Upper lobe of right lung (tissue), 1 donor: ENCODE results near the gene METTL8. TPM values are rescaled to one million over a fixed set of nuclear protein-coding genes. Genes with fewer than 3 reads are reported as not detected.

ENCODE experiments used
- ATAC-seq: fragments of 200-7000 bp; cut with Tn5 transposase; one replicate; pipeline ENCODE4 v1.9.1; 2020; ENCODE audit warnings: mild to moderate bottlenecking, moderate library complexity
- DNase-seq: peaks from one replicate; pipeline ENCODE4 v3.0.0-alpha.2; 2020
- H3K27ac ChIP-seq: fragments of 200-600 bp; one replicate; pipeline ENCODE4 v1.8.0; 2022
- H3K27me3 ChIP-seq: fragments of 200-600 bp; one replicate; pipeline ENCODE4 v1.8.0; 2022; ENCODE audit warnings: mild to moderate bottlenecking
- H3K36me3 ChIP-seq: fragments of 200-600 bp; one replicate; pipeline ENCODE4 v1.8.0; 2022
- H3K4me1 ChIP-seq: fragments of 200-600 bp; one replicate; pipeline ENCODE4 v1.8.0; 2022
- H3K4me3 ChIP-seq: fragments of 200-600 bp; one replicate; pipeline ENCODE4 v1.8.0; 2022; ENCODE audit warnings: mild to moderate bottlenecking
- H3K9me3 ChIP-seq: fragments of 200-600 bp; one replicate; pipeline ENCODE4 v1.8.0; 2022
- intact Hi-C: fragments of 100-400 bp; cut with DNase I; formaldehyde crosslinking; loops from one replicate; pipeline ENCODE4 v1.11.0; 2022
- total RNA-seq: library from RNA; stranded (reverse); fragmentation: NEBNext Ultra II Directional; extraction: Animal tissue kit (Norgen Biotek cat#: 25700); gene quantifications from one replicate; pipeline ENCODE4 v1.2.1, GENCODE V29; 2021
- TF ChIP-seq, protein P1 (sequence below): fragments of 200-600 bp; IDR thresholded peaks from one replicate; pipeline ENCODE4 v1.8.0; 2022; ENCODE audit warnings: antibody characterized with exemption
- donor health status: DM: no; HTN: yes; CAD: no; lungs with severe emphysema.

METTL8 gene
- total RNA-seq, 1 donor from 2014 or later: 18.2 TPM

DNA sequence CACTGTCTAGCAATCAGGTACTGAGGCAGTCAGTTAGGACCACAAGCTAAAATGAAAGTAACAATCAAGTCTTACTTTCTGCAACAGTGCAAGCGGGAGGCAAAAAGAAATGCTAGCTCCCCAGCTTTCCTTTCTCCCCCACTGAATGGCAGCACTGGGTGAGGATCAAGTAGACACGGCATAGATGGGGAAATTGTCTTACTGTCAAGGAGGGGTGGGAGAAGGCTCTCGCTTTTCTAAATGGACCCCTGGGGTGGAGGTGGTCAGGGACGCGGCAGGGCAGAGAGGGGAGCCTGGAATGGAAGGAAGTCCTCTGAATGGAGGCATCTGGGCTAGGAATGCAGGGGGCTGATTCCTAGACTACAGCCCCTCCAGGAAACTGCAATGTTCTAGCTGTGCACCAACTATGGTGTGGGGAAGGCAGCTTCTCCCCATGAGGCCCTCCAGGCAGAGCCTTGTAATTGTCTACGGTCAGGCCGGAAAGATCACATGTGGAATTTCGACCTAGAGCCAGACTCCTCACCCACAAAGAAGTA is 24.3 kb downstream of the METTL8 start:
- DNase-seq (no peak), ATAC-seq (no peak)
- Histone ChIP-seq H3K9me3 (no peaks in the 10 kb centered on the region), H3K36me3 (no peaks in the 10 kb centered on the region), H3K27ac (no peak overlapping the region), H3K4me1 (no peaks in the 10 kb centered on the region), H3K27me3 (no peaks in the 10 kb centered on the region), H3K4me3 (no peak overlapping the region)
- intact Hi-C loops: no loop called here
- TF ChIP-seq, protein P1, sequence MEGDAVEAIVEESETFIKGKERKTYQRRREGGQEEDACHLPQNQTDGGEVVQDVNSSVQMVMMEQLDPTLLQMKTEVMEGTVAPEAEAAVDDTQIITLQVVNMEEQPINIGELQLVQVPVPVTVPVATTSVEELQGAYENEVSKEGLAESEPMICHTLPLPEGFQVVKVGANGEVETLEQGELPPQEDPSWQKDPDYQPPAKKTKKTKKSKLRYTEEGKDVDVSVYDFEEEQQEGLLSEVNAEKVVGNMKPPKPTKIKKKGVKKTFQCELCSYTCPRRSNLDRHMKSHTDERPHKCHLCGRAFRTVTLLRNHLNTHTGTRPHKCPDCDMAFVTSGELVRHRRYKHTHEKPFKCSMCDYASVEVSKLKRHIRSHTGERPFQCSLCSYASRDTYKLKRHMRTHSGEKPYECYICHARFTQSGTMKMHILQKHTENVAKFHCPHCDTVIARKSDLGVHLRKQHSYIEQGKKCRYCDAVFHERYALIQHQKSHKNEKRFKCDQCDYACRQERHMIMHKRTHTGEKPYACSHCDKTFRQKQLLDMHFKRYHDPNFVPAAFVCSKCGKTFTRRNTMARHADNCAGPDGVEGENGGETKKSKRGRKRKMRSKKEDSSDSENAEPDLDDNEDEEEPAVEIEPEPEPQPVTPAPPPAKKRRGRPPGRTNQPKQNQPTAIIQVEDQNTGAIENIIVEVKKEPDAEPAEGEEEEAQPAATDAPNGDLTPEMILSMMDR: no peak

DNA sequence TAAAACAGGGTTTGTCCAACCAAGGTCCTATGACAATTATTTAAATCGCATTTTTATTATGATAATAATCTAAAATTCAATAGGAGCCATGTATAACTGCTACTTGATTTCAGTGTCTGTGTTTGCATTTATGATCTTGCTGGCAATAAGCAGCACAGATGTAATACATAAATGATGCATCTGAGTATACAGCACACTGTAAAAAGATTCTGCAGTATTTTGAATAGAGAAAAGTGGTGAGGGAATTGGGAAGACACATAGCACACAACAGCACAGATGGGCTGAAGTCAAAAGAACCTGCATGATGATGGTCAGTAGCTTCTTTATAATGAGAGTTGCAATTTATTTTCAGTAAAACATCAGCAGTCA is 26.1 kb downstream of the METTL8 start:
- ATAC-seq (no peak), DNase-seq (no peak)
- no peak overlapping the region for H3K4me3 ChIP-seq
- H3K27me3 ChIP-seq: no peaks in the 10 kb centered on the region
- intact Hi-C loops: no loop called here
- no peaks in the 10 kb centered on the region for H3K4me1 ChIP-seq
- H3K27ac ChIP-seq: no peak overlapping the region
- H3K9me3 ChIP-seq: no peaks in the 10 kb centered on the region
- no peaks in the 10 kb centered on the region for H3K36me3 ChIP-seq
- TF ChIP-seq, protein P1: no peak

DNA sequence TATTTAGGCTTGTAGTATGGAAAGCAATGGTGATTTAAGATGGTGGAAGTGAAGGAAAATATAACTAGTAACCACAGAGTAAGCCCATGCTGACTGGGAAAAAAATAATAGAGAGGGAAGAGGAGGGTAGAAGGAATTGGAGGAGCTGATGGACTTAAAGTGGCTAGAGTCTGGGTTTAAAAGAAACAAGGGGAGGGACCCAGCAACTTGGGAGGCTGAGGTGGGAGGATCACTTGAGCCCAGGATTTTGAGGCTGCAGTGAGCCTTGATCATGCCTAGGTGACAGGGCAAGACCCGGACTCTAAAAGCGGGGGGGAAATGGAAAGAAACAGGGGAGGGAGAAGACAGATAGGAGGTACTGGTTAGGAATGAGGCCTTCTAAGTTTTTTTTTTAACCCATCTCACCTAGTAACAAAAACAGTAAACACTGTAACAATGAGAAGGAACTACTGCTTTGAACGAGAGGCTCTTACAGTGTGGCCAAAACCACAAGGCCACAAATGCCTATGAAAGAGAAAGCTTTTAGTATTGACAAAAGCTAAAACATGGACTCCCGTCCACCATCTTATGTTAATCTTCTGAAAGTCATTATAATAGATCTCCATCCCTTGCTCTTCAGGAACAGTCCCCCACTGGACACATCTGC is 26.6 kb downstream of the METTL8 start:
- DNase-seq (no peak), ATAC-seq (no peak)
- Histone ChIP-seq H3K4me1 (no peaks in the 10 kb centered on the region), H3K36me3 (no peaks in the 10 kb centered on the region), H3K27ac (no peak overlapping the region), H3K27me3 (no peaks in the 10 kb centered on the region), H3K4me3 (no peak overlapping the region), H3K9me3 (no peaks in the 10 kb centered on the region)
- TF ChIP-seq, protein P1: no peak
- intact Hi-C loops: no loop called here

DNA sequence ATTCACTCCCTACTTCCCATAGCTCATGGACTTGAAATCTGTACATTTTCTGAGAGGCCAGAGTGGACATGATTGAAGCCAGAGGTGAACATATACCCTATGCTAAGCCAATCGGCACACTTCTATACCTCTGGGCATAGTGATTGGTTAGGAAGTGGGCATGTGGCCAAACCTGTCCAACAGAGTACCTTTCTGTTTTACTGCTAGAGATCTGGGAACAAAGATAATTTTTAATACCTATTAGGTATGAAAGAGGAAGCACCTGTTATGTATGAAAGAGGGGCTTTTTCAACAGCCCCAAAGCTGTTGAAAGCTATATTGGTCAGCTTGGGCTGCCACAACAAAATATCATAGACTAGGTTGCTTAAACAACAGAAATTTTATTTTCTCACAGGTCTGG is 27.7 kb downstream of the METTL8 start:
- Histone ChIP-seq H3K27me3 (no peaks in the 10 kb centered on the region), H3K27ac (no peak overlapping the region), H3K9me3 (no peaks in the 10 kb centered on the region), H3K4me1 (no peaks in the 10 kb centered on the region), H3K4me3 (no peak overlapping the region), H3K36me3 (no peaks in the 10 kb centered on the region)
- DNase-seq: no peak
- intact Hi-C loops: no loop called here
- TF ChIP-seq, protein P1: no peak
- ATAC-seq: no peak

DNA sequence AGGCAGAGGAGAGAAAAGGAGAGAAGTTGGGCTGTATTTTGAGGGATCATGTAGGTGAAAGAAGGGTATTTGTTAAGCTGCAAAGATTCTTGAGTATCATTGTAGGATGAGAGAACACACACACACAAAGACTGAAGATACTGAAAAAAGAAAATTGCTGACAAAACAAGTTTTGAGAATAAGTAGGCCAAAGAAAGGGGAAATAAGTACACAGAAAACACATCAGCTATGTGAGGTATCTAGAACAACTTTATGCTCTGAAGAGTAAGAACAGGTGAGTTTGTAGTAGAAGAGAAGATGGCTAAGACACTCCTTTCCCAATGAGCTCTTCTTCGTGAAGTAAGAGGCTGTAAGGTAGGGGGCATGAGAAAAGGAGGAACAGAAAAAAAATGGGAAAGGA is 28.2 kb downstream of the METTL8 start:
- H3K9me3 ChIP-seq: no peaks in the 10 kb centered on the region
- intact Hi-C loops: no loop called here
- H3K36me3 ChIP-seq: no peaks in the 10 kb centered on the region
- TF ChIP-seq, protein P1: no peak
- no peaks in the 10 kb centered on the region for H3K27me3 ChIP-seq
- no peaks in the 10 kb centered on the region for H3K4me1 ChIP-seq
- H3K27ac ChIP-seq: no peak overlapping the region
- no peak overlapping the region for H3K4me3 ChIP-seq
- ATAC-seq (no peak), DNase-seq (no peak)

DNA sequence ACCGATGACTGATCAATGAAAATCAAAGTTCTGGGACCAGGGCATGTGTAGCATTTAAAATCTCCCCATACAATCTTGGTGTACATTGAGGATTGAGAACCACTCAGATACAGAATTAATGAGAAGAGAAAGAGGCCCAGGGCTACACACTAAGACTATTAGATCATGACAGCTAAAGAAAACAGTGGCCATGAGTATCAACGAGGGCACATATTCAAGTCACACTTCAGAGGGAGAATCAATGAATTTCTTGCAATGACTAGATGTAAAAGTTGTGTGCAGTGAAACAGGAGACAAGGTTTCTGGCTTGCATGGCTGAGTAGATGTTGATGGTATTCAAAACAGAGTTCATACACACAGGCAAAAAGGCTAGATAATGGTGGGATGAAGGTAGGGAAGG is 29.1 kb downstream of the METTL8 start:
- Histone ChIP-seq H3K4me3 (no peak overlapping the region), H3K27ac (no peak overlapping the region), H3K4me1 (no peaks in the 10 kb centered on the region), H3K27me3 (no peaks in the 10 kb centered on the region), H3K36me3 (no peaks in the 10 kb centered on the region), H3K9me3 (no peaks in the 10 kb centered on the region)
- TF ChIP-seq, protein P1: no peak
- no peak for DNase-seq
- intact Hi-C loops: no loop called here
- ATAC-seq: no peak
